SJCRH30 (cell line): ENCODE measurements around the gene DEFB132. TPM values are rescaled to one million over a fixed set of nuclear protein-coding genes. Genes with fewer than 3 reads are reported as not detected.

Experiments used
- DNase-seq, 2 experiments: peaks; one replicate each; pipeline ENCODE4 v3.0.0-alpha.2; 2015 to 2020
- H3K27ac ChIP-seq: fragments of 250-450 bp; sonication (Bioruptor Pico); 2 replicates; pipeline ENCODE4 v1.5.1; 2020; ENCODE audit warnings: mild to moderate bottlenecking, moderate library complexity
- H3K27me3 ChIP-seq: fragments of 250-450 bp; sonication (Bioruptor Pico); 2 replicates; pipeline ENCODE4 v1.5.1; 2020; ENCODE audit warnings: mild to moderate bottlenecking, moderate library complexity
- H3K36me3 ChIP-seq: fragments of 250-450 bp; sonication (Bioruptor Pico); 2 replicates; pipeline ENCODE4 v1.5.1; 2020; ENCODE audit warnings: mild to moderate bottlenecking, moderate library complexity
- H3K4me1 ChIP-seq: fragments of 250-450 bp; sonication (Bioruptor Pico); 2 replicates; pipeline ENCODE4 v1.5.1; 2020; ENCODE audit warnings: mild to moderate bottlenecking, moderate library complexity
- H3K4me3 ChIP-seq: fragments of 250-450 bp; sonication (Bioruptor Pico); 2 replicates; pipeline ENCODE4 v1.5.1; 2020; ENCODE audit warnings: mild to moderate bottlenecking, moderate library complexity
- H3K9me3 ChIP-seq: fragments of 250-450 bp; sonication (Bioruptor Pico); replicated peaks from 2 replicates; pipeline ENCODE4 v1.5.1; 2020; ENCODE audit warnings: mild to moderate bottlenecking, moderate library complexity
- total RNA-seq: library from RNA; depleted of rRNA; stranded (reverse); fragments of >200 nt; shearing (Covaris generic); gene quantifications from 2 replicates; pipeline ENCODE4 v1.2.3, GENCODE V29; 2014; rRNA removed

Gene DEFB132
- total RNA-seq, 1 experiment from 2014 or later: not detected

DNA sequence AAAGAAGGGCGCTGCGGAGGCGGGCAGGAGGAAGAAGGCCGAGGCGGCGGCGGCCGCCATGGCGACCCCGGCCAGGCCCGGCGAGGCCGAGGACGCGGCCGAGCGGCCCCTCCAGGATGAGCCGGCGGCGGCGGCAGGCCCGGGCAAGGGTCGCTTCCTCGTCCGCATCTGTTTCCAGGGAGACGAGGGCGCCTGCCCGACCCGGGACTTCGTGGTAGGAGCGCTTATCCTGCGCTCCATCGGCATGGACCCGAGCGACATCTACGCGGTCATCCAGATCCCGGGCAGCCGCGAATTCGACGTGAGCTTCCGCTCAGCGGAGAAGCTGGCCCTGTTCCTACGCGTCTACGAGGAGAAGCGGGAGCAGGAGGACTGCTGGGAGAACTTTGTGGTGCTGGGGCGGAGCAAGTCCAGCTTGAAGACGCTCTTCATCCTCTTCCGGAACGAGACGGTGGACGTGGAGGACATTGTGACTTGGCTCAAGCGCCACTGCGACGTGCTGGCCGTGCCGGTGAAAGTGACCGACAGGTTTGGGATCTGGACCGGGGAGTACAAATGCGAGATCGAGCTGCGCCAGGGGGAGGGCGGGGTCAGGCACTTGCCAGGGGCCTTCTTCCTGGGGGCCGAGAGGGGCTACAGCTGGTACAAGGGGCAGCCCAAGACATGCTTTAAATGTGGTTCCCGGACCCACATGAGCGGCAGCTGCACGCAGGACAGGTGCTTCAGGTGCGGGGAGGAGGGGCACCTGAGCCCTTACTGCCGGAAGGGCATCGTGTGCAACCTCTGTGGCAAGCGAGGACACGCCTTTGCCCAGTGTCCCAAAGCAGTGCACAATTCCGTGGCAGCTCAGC lies 40.6 kb downstream of the DEFB132 start:
- no peaks in the 10 kb centered on the region for H3K27me3 ChIP-seq
- peak overlapping the region; percentile 81 for H3K4me3 ChIP-seq
- H3K36me3 ChIP-seq: peaks cover 15% of the 10 kb centered on the region; the same call in 1 of the 2 replicates
- peak overlapping the region; percentile 71 for H3K27ac ChIP-seq
- H3K4me1 ChIP-seq: no peaks in the 10 kb centered on the region
- no peaks in the 10 kb centered on the region for H3K9me3 ChIP-seq
- DNase-seq: peak; percentile 58 to 63

DNA sequence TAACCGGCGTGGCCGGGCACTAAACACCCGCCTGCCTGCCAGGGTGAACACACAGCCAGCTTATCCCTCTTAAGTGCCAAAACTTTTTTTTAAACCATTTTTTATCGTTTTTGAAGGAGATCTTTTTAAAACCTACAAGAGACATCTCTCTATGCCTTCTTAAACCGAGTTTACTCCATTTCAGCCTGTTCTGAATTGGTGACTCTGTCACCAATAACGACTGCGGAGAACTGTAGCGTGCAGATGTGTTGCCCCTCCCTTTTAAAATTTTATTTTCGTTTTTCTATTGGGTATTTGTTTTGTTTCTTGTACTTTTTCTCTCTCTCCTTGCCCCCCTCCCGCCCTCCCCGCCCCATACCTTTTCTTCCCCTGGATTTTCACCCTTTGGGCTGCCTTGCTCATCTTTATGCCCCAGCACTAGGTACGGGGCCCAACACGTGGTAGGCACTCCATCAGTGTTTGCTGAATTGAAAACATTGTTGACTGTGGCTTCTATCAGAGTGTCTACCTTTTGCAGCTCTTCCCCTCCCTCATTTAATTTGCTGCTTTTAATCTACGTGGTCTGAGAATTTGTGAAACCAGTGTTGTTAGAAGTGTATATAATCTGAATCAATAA lies 41.4 kb downstream of the DEFB132 start:
- peak overlapping the region; percentile 81 for H3K4me3 ChIP-seq
- peaks cover 15% of the 10 kb centered on the region; the same call in 1 of the 2 replicates for H3K36me3 ChIP-seq
- no peak overlapping the region; the same call in 1 of the 2 replicates for H3K27ac ChIP-seq
- no peaks in the 10 kb centered on the region for H3K9me3 ChIP-seq
- DNase-seq: no peak
- H3K27me3 ChIP-seq: no peaks in the 10 kb centered on the region
- no peaks in the 10 kb centered on the region for H3K4me1 ChIP-seq

DNA sequence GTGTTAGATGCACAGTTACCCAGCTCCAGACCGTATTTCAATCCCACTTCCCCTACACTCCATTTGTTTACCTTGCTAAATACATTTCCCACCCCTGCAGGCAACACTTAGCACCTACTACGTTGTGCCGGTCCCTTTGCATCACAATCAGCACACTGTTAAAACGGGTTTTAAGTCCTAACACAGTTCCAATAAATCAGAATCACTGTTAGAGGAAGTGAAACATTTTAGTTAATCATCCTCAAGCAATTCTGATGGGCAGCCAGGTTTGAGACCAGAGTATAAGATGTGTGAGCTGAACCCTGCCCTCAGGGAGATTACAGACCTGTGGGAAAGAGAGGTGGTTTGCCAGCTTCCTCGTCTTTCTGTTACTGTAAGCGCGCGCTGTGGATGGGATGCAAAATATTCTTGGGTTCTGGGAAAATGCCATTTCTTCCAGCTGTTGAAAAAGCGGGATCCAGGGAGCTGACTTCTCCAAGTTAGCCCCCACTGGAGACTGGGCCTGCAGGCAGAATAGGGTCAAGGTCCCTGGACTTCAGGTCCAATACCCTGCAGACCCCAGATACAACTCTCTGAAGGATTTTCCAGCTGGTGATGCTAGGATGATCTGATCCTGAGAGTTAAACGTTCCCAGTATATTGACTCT lies 42.9 kb downstream of the DEFB132 start:
- no peak overlapping the region for H3K4me3 ChIP-seq
- no peak overlapping the region for H3K27ac ChIP-seq
- no peaks in the 10 kb centered on the region for H3K4me1 ChIP-seq
- no peak for DNase-seq
- no peaks in the 10 kb centered on the region for H3K27me3 ChIP-seq
- no peaks in the 10 kb centered on the region for H3K9me3 ChIP-seq
- peaks cover 15% of the 10 kb centered on the region; the same call in 1 of the 2 replicates for H3K36me3 ChIP-seq

DNA sequence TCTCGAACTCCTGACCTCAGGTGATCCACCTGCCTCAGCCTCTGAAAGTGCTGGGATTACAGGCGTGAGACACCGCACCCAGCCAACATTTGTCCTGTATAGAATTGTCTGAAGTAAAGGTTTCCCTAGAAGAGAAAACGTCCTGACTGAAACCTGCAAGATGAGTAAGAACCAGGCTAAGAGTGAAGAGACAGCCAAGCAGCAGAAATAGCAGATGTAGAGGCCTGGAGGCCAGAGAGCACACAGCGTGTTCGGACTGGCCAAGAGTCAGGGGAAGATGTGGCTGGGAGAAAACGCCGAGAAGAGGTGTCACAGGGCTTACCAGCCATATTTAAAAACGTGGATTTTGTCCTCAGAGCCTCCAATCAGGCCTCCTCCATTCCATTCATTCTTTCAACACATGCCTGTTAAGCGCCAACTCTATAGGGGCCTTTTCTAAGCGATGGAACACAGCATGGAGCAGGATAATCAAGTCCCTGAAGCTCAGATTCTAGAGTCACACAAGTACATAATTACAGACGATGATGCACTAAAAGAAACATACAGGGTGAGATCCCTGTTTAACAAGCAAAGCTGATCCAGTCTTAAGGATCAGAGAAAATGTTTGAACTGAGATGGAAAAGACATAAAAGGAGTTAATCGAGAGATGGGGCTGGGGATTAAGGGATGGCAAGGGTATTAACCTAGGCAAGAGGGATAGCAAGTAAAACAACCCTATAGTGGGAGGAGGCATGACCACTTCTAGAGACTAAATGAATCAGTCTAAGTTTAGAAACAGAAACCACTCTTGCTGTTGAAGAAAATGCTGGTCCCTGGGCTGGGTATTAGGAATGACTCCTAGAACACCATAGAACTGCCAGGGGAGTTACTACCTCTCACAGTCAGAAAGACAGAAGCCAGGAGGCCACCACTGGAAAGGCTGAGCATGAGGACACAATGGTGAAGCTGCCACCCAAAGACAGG lies 44.6 kb downstream of the DEFB132 start:
- H3K36me3 ChIP-seq: peaks cover 15% of the 10 kb centered on the region; the same call in 1 of the 2 replicates
- no peaks in the 10 kb centered on the region for H3K27me3 ChIP-seq
- no peak for DNase-seq
- no peaks in the 10 kb centered on the region for H3K9me3 ChIP-seq
- H3K4me1 ChIP-seq: no peaks in the 10 kb centered on the region
- H3K27ac ChIP-seq: no peak overlapping the region
- H3K4me3 ChIP-seq: no peak overlapping the region

DNA sequence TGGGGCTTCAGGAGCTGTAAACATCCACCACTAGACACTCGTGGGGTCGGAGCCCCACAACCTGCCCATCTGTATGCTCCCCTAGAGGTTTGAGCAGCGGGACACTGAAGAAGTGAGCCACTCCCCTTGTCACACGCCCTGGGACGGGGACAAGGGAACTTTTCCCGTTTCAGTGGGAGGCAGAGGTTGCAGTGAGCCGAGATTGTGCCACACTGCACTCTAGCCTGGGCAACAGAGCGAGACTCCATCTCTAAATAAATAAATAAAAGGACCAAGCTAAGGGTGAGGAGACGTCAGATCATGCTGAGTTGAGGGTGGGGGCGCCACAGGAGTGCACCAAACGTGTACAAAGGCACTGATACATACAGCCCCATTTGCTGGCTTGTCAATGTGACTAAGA lies 48.2 kb downstream of the DEFB132 start:
- H3K36me3 ChIP-seq: no peaks in the 10 kb centered on the region
- H3K27ac ChIP-seq: no peak overlapping the region
- H3K4me1 ChIP-seq: peaks cover 6% of the 10 kb centered on the region
- no peak for DNase-seq
- no peak overlapping the region for H3K4me3 ChIP-seq
- H3K27me3 ChIP-seq: no peaks in the 10 kb centered on the region
- no peaks in the 10 kb centered on the region for H3K9me3 ChIP-seq

DNA sequence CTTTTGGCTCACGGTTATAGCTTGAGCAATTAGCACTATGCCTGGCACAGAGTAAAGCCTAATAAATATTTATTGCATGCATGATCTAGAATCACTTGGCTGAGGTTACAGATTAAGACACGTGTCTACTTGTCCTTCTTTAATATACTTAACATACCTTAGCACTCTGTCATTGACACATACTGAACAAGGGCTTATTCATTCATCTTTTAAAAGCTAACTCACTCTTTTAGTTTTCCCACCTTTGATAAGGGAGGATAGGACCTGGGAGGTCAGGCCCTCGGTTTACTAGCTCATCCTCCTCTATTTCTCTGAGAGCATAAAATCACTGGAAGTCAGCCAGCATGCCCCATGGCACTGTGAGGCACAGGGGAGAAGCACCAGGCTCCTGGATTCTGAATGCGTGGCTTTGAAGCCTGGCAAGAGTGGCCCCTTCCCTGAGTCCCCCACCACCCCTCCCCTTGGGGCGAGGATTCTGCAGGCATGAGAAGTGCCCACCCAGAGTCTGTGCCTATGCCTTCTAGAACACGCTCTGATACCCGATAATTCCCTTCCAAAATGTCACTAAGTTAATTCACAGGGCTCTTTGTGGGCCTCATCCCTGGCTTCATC lies 51.0 kb downstream of the DEFB132 start:
- H3K27ac ChIP-seq: no peak overlapping the region
- H3K4me3 ChIP-seq: no peak overlapping the region
- H3K9me3 ChIP-seq: no peaks in the 10 kb centered on the region
- H3K4me1 ChIP-seq: peaks cover 6% of the 10 kb centered on the region
- no peaks in the 10 kb centered on the region for H3K36me3 ChIP-seq
- no peaks in the 10 kb centered on the region for H3K27me3 ChIP-seq
- no peak for DNase-seq

DNA sequence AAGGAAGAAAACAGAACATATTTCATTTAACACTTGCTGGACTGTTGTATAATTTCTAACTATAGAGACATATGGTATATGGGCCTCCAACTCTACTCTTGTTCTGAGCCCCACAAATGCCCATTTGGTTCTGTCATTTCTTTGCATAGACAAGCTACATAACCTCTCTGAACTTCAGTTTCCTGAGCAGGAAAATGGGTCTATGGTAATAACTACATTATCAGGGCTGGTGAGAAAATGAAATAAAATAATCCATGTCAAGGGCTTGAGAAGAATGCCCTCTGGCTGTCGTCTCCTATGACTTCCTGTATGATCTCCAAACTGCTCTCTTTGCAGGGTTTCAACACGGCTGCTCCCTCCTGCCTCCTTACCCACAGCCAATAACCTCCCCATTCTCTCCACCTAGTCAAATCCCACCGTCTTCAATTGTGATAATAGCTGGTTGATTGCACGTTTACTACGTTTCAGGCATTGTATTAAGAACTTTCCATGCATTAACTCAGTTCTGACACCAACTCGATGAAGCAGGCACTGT lies 51.8 kb downstream of the DEFB132 start:
- H3K9me3 ChIP-seq: no peaks in the 10 kb centered on the region
- peak; percentile 14 to 57 for DNase-seq
- H3K27me3 ChIP-seq: no peaks in the 10 kb centered on the region
- peak overlapping the region; percentile 60 for H3K4me3 ChIP-seq
- peak overlapping the region; percentile 87 for H3K27ac ChIP-seq
- peaks cover 6% of the 10 kb centered on the region for H3K4me1 ChIP-seq
- no peaks in the 10 kb centered on the region for H3K36me3 ChIP-seq

DNA sequence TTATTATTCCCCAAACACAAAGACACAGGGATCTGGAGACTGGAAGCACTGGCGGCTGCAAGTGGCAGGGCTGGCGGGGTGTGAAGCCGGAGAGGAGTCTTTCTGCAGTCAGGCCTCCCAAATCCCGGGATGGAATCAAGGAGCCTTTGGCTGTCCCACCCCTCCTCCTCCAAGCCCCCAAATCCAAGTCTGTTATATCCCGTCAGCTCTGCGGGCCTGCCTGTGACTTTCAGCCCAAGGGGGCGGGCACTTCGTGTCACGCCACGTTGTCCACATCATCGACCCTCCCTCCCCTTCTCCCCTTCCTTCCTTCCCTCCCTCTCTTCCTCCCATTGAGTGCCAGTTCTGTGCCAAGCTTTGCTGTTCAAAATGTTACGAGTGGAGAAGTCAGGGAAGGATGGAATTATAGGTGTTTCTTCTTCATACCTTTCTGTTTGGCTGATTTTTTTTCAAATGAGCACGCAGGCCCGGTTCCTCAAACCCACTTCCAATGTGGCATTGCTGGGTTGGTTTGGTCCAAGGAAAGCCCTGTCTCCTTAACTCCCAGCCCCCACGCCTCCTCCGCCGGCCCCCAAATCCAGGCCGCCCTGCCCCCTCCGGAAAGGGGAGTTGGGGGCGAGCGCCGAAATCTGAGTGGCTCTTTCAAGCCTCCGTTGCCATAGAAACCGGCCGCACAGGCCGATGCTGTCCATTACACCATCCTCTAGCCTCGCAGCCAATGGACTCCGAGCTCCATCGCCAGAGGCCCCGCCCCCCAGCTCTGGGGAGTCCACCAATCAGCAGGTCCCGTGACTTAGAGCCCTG lies 52.5 kb downstream of the DEFB132 start:
- Histone ChIP-seq H3K27ac (peak overlapping the region; percentile 87), H3K4me3 (peak overlapping the region; percentile 60), H3K36me3 (no peaks in the 10 kb centered on the region), H3K4me1 (peaks cover 6% of the 10 kb centered on the region), H3K27me3 (no peaks in the 10 kb centered on the region), H3K9me3 (no peaks in the 10 kb centered on the region)
- DNase-seq: peak; percentile 99 to 100

DNA sequence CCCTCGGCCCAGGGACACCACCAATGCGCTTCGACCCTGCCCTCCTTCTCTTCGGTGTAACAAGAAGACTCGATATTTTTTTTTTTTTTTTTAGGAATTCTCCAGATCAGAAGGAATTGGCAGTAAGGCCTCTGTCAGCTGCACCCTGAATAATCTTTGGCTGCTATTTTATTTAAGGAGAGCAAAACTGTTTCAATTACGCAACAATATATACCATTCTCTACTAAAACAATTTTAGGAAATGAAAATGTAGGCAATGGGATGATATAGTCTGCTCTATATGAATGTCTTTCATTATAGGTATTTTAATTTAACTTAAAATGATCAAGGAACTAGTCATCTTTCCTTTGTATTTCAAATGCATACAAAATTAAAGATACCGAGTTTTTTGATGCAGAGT lies 53.1 kb downstream of the DEFB132 start:
- Histone ChIP-seq H3K4me3 (peak overlapping the region; percentile 18; the same call in 1 of the 2 replicates), H3K36me3 (no peaks in the 10 kb centered on the region), H3K4me1 (peaks cover 6% of the 10 kb centered on the region), H3K9me3 (no peaks in the 10 kb centered on the region), H3K27me3 (no peaks in the 10 kb centered on the region), H3K27ac (no peak overlapping the region)
- no peak for DNase-seq

Other genes starting within 250 kb of the DEFB132 start
- not detected in 2 replicates for gene DEFB125, start 170.1 kb upstream of the DEFB132 start, total RNA-seq
- gene DEFB126, start 115.1 kb upstream of the DEFB132 start, total RNA-seq: not detected in 2 replicates
- not detected in 2 replicates for gene DEFB127, start 100.3 kb upstream of the DEFB132 start, total RNA-seq
- gene DEFB128, start 68.0 kb upstream of the DEFB132 start, total RNA-seq: not detected in 2 replicates
- gene DEFB129, start 30.5 kb upstream of the DEFB132 start, total RNA-seq: not detected in 2 replicates
- 1.5 and 2.3 TPM in 2 replicates for gene C20orf96, start 33.0 kb downstream of the DEFB132 start, total RNA-seq
- gene ZCCHC3, start 39.8 kb downstream of the DEFB132 start, total RNA-seq: 44.8 and 46.5 TPM in 2 replicates
- 12.7 TPM in 2 replicates for gene SOX12, start 67.8 kb downstream of the DEFB132 start, total RNA-seq
- gene NRSN2, start 89.4 kb downstream of the DEFB132 start, total RNA-seq: 13.2 and 14.9 TPM in 2 replicates
- 11.3 and 12.4 TPM in 2 replicates for gene TRIB3, start 123.0 kb downstream of the DEFB132 start, total RNA-seq
- gene RBCK1, start 150.6 kb downstream of the DEFB132 start, total RNA-seq: 26.1 and 28.5 TPM in 2 replicates
- gene TBC1D20, start 204.8 kb downstream of the DEFB132 start, total RNA-seq: 31.8 and 33.0 TPM in 2 replicates